DOHH2 (cell line): Measurements from ENCODE around the gene AUTS2.

Experiments
- CTCF ChIP-seq: fragments of 200-600 bp; sonication (generic); IDR thresholded peaks from one replicate; pipeline ENCODE4 v1.5.1; 2014; ENCODE audit warnings: antibody characterized with exemption, mild to moderate bottlenecking, low read depth, low read length; ENCODE audit not compliant: poor library complexity, severe bottlenecking
- EZH2phosphoT487 ChIP-seq: fragments of 200-600 bp; sonication (generic); IDR thresholded peaks from 2 replicates; pipeline ENCODE4 v1.6.1; 2017; ENCODE audit warnings: borderline replicate concordance, mild to moderate bottlenecking, antibody characterized with exemption, low read length, moderate library complexity, mixed read lengths

GRCh38 chr7:70486977-70487376 lies 888.7 kb downstream of the AUTS2 start:
- no peak for TF ChIP-seq CTCF
- no peak for TF ChIP-seq EZH2phosphoT487
